HPDE6-E6E7 (cell line): ENCODE measurements around the gene EPB41L4B.

Experiments
- DNase-seq: peaks from one replicate; pipeline ENCODE4 v3.0.0; 2011; ENCODE audit warnings: missing footprints; ENCODE audit errors: extremely low spot score

EPB41L4B gene

DNA sequence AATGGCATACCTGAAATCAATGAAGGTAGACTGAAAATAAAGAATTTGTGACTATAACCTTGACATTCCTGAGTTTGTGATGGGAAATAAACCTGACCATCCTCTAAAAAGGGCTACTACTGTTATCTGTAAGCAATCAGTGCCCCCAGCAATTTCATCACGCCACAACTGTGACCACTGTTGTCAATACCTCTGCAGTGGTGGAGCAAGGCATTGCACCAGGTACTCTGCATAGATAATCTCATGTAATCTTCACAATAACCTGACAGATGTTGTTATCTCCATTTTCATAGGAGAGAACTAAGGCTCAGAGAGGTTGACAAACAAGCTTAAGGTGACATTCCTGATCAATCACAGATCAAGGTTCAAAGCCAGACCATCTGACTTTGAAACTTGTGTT, 115.3 kb downstream of the EPB41L4B start:
- no peak for DNase-seq

DNA sequence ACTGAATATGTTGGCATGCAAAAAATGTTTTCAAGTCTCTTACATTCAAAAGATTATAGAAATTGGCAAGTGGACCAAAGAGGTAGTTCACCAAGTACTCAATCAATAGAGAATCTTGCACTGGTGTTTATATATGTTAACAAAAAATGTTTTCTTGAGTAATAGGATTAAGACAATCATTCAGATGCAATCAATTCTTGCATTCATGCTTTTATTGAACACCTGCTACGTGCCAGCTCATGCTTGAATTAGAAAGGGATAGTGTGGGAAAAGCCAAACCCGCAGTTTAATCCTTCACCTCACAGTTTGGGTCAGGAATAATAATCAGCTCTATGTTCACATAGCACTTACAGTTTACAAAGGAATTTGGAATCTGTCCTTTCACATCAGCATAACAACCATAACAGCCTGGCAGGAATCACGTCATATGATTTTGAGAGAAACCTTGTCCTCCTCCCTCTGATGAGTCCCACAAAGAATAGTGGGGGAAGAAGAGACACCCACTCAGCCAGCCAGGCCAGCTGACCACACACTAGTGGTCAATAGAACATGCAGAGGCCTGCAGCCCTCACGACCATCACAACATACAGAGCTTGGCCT, 117.0 kb downstream of the EPB41L4B start:
- DNase-seq = no peak

DNA sequence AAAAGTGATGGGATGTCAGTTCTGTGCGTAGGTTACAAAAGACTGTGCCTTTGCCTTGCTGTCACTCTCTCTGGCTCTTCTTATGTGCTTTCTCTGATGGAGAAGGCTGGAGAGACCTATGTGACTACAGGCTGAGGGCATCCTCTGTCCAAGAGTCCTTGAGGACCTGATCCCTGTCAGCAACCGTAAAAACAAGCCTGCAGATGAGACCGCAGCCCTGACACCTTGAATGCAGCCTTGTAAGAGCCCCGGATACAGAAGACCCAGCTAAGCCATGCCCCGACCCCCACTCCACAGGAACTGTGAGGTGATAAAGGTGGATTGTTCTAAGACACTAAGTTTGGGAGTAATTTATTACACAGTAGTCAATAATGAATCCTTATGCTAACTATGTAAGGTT, 121.2 kb downstream of the EPB41L4B start:
- DNase-seq = no peak

DNA sequence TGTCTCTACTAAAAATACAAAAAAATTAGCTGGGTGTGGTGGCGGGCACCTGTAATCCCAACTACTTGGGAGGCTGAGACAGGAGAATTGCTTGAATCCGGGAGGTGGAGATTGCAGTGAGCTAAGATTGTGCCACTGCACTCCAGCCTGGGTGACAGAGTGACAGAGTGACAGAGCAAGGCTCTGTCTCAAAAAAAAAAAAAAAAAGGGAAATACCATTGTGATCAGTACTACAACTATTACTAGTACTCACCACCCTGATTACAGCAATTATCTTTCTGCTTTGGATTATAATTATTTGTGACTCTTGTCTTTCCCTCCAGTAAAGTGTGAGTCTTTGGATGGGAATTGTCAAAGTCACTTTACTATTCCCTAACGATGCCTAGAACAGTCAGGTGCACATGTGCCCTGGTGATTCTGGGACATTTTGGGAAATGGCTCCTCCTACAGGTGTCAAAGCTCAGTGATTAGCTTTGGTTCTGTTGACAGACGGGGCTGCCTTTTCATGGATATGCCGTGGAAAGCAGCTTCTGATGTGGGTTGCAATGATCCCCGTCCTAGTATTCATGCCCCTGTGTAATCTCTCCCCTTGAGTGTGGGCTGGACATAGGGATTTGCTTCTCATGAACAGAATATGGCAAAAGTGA, 122.0 kb downstream of the EPB41L4B start:
- DNase-seq = no peak

DNA sequence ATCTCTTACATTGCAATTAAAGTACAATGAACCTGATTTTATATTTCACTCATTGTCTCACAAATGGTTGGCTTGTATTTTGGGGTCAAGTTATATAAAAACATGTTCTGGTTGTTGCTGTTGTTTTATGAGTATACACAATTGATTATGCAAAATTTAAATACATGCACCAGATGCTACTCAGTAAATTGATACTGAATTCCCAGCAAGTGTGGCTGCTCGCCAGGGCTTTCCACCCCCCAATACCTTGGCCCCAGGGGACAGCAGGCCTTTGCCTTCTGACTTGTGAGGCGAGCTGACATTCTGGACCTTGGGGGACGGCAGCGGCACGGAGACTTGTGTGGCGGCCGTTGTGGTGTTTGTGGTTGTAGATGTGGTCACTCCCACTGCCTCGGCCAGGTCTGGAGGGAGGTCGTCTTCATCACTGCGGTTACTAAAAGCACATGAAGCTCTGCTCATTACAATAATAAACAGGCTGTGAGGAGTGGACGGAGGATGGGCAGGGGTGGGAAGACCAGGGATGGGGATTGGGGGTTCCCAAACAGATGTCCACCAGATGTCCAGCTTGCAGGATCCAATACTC, 126.8 kb downstream of the EPB41L4B start:
- DNase-seq = no peak

DNA sequence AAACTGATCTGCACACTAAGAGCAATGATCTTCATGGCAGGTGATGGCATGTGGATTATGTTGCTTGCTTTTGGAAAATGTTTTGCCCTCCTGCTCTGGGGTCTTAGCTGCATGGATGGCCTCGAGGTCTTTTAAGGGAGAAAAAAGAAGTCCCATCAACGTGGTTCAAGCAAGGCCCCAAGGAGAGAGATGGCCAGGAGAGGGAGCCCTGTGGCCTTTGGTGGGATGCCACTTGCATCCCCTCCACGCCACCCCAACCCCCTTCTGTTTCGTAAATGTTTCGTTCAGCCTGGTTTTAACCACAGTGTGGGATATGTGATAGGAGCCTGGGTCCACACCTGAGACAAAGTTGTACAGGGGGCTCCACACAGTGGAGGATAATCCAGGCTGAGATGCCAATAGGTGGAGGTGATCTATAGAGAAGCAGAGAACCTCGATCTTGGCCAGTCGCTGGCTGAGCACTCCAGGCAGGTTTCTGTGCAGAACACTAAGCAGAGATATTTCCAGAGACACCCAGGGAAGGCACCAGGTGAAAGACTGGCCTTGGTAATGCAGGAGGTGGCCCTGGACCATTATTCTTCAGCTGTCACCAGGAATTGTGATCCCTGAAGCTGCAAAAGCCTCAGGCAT, 128.0 kb downstream of the EPB41L4B start:
- no peak for DNase-seq

DNA sequence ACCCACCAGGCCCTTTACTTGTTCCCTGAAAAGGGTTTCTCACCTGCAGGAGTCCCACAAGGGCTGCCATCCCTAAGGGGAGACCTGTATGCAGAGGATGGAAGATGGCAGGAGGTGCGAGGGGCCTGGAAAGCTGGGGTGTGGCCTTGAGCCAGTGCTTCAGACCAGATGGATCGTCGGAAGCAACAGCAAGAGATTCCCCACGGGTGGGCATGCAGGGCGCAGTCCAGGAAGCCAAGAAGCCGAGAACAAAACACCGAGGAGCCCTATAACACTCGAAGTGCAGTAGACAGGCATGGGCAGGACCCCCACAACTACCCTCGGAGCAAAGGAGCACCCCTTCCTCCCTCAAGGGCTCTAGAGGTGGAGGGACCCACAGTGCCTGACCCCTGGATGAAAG, 129.1 kb downstream of the EPB41L4B start:
- DNase-seq = no peak

DNA sequence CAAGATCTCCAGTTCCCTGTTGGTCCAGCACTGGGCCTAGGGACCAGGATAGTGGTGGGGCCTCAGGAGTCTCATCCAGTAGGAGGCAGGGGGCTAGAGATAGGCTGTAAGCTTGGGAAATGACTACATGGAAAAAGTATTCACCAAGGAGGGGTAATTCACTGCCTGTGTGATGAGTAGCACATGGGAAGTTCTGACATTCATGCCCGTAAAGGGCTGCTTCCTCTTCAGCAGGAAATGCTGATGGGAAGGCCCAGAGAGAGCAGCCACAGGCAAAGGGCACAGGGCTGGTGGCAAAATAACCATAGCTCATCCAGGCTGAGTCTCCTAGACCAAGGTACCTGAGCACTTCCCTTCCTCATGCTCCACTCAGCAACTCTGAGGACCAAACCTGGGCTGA, 130.7 kb downstream of the EPB41L4B start:
- no peak for DNase-seq

DNA sequence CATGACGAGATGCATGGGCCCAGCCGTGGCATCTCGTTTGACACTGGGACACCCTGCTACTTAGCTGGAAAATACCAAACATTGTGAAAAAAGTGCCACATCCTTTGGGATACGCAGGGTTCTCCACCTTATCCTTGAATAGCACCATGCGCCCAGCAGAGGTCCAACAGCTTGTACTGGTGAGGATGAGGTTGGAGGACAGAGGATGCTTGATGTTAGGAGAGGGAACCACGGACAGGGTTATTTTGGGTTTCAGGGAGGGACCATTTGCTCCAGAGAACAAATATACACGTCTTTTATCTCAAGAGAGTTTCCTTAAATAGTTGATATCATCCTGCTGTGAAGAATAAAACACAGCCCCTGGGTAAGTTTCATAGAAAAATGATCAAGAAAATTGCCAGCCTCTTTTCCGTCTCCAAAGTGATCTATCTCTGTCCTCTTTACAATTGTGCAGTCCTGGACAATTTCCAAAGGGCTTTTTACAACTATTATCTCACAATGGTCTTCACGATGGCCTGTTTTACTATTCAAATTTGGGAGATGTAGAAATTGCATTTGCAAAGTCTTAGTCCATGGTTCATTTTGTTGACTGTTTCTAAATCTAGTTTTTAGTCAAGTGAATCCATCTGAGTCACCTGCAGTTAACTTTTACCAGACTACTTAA, 133.9 kb downstream of the EPB41L4B start:
- DNase-seq = no peak

DNA sequence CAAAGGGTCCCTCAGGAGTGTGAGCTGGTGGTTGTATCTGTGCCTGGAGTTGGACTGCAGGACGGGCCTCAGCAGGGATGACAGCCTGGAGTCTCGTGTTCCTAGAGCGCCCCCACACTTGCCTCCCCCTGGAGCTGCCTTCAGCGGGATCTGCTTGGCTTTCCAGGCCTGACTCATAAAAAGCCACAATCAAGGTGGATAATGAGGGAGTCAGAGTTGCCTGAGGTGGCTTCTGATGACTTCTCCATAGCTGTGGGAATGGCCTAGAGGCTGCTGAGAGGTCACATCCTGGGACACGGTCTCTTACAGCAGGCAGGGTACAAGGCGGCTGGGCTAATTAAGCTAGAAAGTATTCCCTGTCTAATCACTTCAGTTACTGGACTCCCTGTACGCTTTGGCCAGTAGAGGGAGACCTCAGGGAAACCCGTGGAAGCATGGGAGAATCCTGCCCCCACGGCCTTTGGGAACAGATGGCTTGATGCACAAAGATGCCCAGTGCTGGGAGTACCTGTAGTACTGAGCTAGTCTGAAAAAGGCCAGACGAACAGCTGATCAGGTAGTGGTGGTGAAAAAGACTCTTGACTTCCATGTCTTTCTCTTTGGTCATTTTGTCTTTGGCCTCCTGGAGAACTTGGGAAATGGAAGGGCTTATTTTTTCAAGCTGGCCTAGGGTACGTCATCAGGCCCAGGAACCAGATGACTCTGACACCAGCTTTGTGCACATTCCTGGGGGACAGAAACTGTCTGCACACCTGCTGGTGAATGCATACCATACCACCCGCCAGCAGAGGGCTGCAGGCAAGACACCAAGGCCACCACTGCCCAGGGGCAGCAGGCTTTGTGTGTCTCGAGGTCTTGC, 137.7 kb downstream of the EPB41L4B start:
- peak; percentile 50 for DNase-seq

DNA sequence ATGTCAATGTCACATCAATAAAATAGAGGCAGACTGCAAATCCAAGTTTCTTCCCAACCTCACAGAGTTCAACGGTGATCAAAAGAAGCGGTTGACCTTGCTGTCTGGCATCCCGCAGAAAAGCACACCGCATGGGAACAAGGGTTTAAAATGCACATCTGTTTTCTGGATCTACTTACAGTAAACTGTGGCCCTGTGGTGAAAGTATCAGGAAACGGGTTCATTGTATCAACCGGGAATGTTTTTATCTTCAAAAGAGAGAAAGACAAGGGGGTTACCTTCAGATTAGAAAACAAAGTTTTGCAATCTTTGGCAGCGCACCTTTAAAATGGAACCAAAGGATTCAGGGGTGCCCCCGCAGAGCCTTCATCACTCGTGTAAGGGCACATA, 138.3 kb downstream of the EPB41L4B start:
- no peak for DNase-seq

DNA sequence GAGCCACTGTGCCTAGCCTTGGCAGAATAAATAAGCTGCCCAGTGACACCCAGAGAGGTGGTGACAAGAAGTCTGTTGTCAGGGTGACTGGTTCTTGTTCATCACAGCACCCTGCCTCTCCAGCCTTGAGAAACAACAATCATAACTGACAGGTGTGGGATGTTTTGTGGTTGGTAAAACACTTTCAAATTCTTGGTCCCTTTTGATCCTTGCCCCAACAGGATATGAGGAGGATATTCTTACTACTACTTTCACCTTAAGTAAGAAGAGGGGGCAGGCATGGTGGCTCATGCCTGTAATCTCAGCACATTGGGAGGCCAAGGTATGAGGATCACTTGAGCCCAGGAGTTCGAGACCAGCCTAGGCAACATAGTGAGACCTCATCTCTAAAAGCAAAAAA, 139.6 kb downstream of the EPB41L4B start:
- no peak for DNase-seq

DNA sequence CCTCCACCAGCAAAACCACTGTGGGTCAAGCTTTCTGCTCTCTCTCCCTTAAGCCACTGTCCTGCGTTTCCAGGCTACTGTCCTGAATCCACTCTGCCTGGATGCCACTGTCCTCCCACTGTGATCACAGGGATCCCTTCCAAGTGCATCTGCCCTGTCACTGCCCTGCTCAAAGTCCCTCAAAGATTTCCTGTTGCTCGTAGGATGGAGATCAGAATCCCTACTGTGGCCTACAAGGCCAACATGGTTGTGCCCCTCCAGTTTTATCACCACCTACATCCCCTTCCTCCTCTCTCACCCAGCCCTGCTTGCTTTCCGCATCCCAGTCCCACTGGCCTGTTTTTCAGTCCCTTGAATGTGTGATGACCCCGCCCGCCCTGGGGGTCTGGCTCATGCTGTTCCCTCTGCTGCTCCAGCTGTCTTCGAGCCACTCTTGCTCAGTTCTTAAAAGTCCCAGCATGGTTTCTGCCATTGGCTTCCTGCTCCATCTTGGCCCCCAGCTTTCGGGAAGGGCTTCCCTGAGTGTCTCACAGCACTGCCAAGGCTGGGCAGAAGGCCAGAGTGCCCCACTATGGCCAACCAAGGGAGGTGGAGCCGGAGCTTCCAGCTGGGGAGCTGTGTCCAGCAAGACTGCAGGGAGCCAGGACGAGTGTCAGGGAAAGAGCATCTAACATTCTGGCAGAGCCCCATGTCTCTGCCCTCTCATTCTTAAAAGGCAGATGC, 140.9 kb downstream of the EPB41L4B start:
- no peak for DNase-seq

DNA sequence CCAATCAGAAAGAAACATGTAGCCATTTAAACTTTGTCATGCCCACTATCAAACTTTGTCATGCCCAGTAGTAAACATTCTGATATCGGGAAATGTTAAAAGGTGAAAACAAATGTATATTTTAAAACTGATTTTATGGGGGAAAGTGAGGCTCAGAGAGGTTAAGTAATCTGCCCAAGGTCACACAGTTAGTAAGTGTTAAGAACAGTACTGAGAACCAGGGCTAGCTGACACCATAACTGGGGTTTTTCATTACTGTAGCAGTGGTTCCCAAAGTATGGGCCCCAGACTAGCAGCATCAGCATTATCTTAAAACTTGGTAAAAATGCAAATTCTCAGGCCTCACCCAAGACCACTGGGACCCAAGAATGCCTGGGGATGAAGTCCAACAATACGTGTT, 143.9 kb downstream of the EPB41L4B start:
- no peak for DNase-seq

DNA sequence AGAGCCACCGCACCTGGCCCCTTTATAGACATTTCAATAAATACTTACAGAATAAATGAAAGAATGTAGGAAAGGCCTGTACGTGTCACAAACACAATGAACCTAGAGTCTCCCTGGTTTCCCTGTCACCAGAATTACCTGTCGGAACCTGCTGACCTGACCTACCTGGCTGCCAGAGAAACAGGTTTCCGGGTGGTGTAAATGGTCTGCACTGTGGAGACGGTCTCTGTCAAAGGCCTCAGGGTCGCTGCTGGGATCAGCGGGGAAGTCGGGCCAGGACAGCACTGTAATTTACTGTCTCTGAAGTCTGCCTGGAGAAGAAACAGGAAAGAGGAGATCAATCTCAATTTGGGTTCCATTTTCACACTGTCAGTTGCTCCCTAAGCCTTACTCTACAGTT, 144.5 kb downstream of the EPB41L4B start:
- no peak for DNase-seq

DNA sequence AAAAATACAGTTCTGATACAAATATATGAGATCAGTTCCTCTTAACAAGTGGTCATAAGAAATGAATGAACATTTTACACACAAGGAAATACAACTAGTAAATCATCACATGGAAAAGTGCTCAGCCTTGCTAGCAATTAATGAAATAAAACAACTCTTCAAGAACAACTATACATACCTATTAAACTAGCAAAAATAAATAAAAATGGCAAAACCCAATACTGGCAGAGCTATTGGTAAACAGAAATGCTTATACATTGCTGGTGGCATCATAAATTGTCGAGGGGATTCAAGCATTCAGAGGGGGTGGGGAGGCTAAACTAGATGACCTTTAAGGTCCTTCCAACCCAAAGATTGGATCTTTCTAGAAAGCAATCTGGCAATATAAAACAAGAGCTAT, 147.9 kb downstream of the EPB41L4B start:
- no peak for DNase-seq

DNA sequence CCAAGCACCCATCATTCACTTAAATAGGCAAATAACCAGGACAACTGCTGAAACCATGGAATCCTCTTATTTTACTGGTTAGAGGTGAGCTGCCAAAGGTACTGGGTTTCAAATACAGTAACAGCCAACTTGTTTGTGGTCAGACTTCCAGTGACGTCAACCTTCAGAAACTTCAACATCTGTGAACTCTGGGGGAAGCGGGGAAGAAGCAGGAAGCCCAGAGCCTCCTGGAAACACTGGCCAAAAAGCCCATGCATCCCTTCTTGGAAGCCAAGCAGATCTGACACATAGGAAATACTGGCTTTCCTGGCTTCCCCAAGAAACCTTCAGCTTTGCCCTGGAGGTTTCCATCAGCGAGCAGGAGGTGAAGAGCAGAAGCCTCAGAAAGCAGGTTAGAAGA, 148.9 kb downstream of the EPB41L4B start:
- DNase-seq = no peak

DNA sequence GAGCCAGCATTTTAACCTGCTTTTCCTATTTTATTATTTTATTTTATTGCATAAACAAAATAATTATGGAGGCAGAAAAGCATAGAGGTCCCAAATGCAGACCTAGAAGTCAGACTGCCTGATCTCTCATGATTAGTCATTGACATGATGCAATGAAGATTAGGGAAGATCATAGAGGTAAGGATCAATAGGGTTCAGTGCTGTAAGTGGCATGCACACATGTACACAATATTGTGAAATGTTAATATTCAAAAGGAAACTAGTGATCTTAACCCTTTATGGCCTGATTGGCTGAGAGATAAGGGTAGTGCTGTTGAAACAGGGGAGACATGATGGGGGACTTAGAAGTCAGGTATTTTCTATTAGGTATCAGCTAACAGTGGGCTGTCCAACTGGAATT, 152.7 kb downstream of the EPB41L4B start:
- no peak for DNase-seq

DNA sequence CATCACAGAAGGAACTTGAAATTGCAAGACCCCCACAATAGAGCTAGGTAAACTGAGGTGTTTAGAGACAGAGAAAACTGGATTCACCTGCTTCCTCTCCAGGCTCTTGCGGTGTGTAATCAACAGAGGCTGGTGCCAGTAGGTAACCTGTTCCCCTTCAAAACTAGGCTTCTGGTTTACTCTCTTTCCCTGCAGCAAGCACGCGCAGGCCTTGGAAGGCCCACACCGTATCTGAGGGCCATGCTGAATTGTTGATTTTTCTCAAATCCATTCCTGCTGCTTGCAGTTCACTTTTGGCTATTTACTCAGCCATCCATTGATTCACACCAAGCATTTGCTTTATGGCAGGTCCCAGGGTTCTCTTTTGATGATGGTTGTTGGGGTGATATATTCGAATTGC, 153.1 kb downstream of the EPB41L4B start:
- DNase-seq = no peak

DNA sequence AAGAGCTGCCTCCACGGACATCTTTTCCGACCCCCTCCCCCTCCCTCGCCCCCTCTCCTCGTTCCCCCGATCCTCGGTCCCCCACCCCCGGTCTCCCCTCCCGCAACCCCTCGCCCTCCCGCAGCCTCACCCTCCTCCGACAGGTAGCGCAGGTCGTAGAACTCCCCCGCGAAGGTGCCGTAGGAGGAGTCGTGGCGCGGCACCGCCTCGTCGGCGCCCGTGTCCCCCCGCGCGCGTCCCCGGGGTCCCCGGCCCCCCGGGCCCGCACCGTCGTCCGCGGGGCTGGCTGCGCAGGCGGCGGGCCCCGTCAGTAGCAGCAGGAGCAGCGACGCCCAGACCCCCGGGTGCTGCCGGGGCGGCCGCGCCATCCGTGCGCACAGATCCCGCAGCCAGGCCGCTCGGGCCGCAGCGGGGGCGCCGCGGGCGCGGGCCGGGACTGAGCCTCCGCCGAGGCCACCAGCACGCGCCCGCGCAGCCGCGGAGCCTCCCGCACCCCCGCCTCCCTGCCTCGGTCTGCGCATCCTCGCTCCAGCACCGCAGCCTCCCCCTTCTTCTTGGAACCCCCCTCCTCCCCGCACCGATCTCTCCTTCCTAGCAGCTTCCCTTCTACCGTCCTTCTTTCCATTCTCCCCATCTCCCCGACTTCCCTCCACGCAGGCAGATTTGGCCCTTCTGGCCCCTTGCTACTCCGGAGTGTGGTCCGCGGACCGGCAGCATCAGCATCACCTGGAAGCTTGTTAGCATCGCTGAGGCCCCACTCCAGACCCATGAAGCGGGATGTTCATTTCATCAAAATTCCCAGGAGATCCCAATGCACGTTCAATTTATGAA, 153.9 kb downstream of the EPB41L4B start, which contains the start of gene FRRS1L:
TSS of gene FRRS1L (minus strand) at position 479 of the 831 bp plus-strand sequence. CDS start at position 368, 111 bp downstream.
- no peak for DNase-seq
